Mammary epithelial cell (primary cell): ENCODE results near the gene MAP3K2.

Experiments used
- EZH2 ChIP-seq: IDR thresholded peaks from 2 replicates; pipeline ENCODE4 v1.6.1; 2012; ENCODE audit warnings: low read length, inconsistent platforms, borderline replicate concordance
- TF ChIP-seq, protein P1 (sequence below), 2 donors: IDR thresholded peaks in 1 of 2; conservative IDR thresholded peaks in 1 of 2; 2 replicates each; pipeline ENCODE4 v1.5.1; 2011 to 2012; ENCODE audit warnings: inconsistent platforms in 2 of 2, low read length in 2 of 2, mild to moderate bottlenecking in 2 of 2, control low read depth in 1 of 2, low read depth in 1 of 2; ENCODE audit not compliant: insufficient read depth in 1 of 2; ENCODE audit errors: extremely low read depth in 1 of 2

DNA sequence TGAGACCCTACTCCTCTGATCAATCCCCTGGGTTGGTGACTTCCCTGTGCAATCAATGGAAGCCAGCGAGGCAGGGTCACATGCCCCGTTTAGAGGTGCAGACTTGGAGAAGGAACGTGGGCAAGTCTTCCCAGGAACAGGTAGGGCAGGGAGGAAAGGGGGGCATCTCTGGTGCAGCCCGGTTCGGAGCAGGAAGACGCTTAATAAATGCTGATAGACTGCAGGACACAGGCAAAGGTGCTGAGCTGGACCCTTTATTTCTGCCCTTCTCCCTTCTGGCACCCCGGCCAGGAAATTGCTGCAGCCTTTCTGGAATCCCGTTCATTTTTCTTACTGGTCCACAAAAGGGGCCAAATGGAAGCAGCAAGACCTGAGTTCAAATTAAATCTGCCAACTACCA is 29.6 kb upstream of the MAP3K2 start:
- TF ChIP-seq, protein P1, sequence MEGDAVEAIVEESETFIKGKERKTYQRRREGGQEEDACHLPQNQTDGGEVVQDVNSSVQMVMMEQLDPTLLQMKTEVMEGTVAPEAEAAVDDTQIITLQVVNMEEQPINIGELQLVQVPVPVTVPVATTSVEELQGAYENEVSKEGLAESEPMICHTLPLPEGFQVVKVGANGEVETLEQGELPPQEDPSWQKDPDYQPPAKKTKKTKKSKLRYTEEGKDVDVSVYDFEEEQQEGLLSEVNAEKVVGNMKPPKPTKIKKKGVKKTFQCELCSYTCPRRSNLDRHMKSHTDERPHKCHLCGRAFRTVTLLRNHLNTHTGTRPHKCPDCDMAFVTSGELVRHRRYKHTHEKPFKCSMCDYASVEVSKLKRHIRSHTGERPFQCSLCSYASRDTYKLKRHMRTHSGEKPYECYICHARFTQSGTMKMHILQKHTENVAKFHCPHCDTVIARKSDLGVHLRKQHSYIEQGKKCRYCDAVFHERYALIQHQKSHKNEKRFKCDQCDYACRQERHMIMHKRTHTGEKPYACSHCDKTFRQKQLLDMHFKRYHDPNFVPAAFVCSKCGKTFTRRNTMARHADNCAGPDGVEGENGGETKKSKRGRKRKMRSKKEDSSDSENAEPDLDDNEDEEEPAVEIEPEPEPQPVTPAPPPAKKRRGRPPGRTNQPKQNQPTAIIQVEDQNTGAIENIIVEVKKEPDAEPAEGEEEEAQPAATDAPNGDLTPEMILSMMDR (conservative IDR thresholded peaks at IDR 0.05 in 1 of 2, IDR thresholded peaks at IDR 0.05 in 1 of 2; ENCODE audit: extremely low read depth in 1 of 2, insufficient read depth in 1 of 2, low read depth in 1 of 2, low read length in 2 of 2) = no peak
- no peak for TF ChIP-seq EZH2
